ENCODE data around the gene RBBP8NL.
"Not testable (repeated sequence)": the region's sequence is repeated elsewhere in the genome, so short reads cannot be mapped to it uniquely, and the experiment has no call there.

Gene RBBP8NL

GRCh38 chr20:62441987-62442539 is 14.7 kb upstream of the RBBP8NL start:
- no peak for DNase-seq

GRCh38 chr20:62439218-62439617 is 11.9 kb upstream of the RBBP8NL start:
- peak in 1 of 2 donors; percentile 1 for DNase-seq

GRCh38 chr20:62437927-62438326 is 10.6 kb upstream of the RBBP8NL start:
- DNase-seq: no peak

- no peak for DNase-seq
Observed at GRCh38 chr20:62437496-62437895, 10.2 kb upstream of the RBBP8NL start.

- no peak for DNase-seq
Observed at GRCh38 chr20:62436692-62437091, 9.4 kb upstream of the RBBP8NL start.

GRCh38 chr20:62433658-62434497 is 6.5 kb upstream of the RBBP8NL start:
- no peak for DNase-seq

GRCh38 chr20:62430866-62431447 is 3.6 kb upstream of the RBBP8NL start:
- no peak for DNase-seq

GRCh38 chr20:62430311-62430853 is 3.0 kb upstream of the RBBP8NL start:
- DNase-seq: no peak

GRCh38 chr20:62429455-62430310 is 2.3 kb upstream of the RBBP8NL start:
- DNase-seq: no peak

GRCh38 chr20:62428396-62429295 is 1.3 kb upstream of the RBBP8NL start:
- DNase-seq: no peak

GRCh38 chr20:62428002-62428372 is 648 bp upstream of the RBBP8NL start:
- no peak for DNase-seq

GRCh38 chr20:62426699-62427131 is 624 bp downstream of the RBBP8NL start:
- no peak for DNase-seq

- not testable (repeated sequence) for DNase-seq
Observed at GRCh38 chr20:62426059-62426348, 1.3 kb downstream of the RBBP8NL start.

GRCh38 chr20:62425281-62426058 is 1.9 kb downstream of the RBBP8NL start:
- DNase-seq: no peak

- DNase-seq: no peak
Observed at GRCh38 chr20:62424249-62425107, 2.9 kb downstream of the RBBP8NL start.

- DNase-seq: no peak
Observed at GRCh38 chr20:62423326-62423706, 4.0 kb downstream of the RBBP8NL start.

GRCh38 chr20:62422636-62423325 is 4.6 kb downstream of the RBBP8NL start:
- no peak for DNase-seq

- DNase-seq: no peak
Observed at GRCh38 chr20:62421716-62421990, 5.7 kb downstream of the RBBP8NL start.

GRCh38 chr20:62420846-62421715 is 6.3 kb downstream of the RBBP8NL start:
- DNase-seq: no peak

Measured in inflammatory macrophage treated with lipopolysaccharide for 1 hour (primary cell).